SIG-M5 (cell line): ENCODE measurements around the gene STAT6.

Experiments
- DNase-seq: peaks from one replicate; lab custom pipeline; 2025; lab: John Stamatoyannopoulos, UW

The STAT6 gene

DNA sequence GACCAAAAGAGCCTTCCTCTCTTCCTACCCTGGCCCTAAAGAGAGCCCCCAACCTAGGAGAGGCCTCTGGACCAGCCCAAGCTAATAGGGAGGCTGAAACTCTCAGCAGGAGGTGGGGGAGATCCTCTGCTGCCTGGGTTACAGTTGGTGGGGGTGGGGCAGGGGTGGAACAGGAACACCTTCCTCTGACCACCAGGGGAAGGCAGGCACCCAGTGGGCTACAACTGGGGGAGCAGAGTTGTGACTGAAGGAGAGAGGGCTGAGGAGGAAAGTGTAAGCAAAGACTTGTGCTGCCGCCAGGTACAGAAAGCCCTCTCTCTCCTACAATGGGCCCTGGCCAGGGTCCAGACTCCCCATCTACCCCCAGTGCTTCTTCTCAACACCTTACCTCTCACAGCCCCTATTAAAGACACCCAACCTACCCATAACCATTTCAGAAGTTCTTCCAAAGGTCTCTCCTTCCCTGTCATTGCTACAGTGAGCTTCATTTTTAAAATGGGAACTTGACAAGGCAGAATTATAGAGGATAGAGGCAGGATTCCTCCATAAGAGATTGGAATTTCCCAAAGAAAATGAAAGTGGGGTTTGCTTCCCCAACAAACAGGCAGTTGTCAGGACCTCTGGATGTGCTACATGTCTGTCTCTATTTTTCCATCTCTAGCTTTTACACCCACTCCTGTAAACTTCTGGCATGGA is 62.6 kb downstream of the STAT6 start:
- DNase-seq: no peak

DNA sequence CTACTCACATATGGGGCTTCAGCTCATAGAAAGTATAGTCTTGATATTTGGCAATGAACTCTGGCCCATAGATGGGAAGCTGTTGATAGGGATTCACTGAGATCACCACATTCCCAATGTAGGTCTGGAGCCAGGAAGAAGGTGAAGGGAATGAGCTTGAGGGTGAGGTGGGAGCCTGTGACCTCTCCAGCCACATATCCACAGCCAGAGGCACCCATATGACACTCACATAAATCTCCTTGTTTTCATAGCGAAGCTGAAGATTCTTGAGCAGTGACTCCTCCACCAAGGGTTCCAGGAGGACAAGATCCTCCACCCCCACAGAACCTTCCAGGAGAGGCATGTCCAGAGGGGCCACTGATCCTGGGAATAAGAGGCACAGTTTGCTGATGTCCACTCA is 63.2 kb downstream of the STAT6 start:
- no peak for DNase-seq

GRCh38 chr12:57046947-57047890 is 63.9 kb downstream of the STAT6 start:
- DNase-seq: peak; percentile 58

GRCh38 chr12:57046086-57046791 is 64.9 kb downstream of the STAT6 start:
- no peak for DNase-seq
